GM18520 (cell line): ENCODE results near the gene NEK4.
"Not testable (repeated sequence)": the region's sequence is repeated elsewhere in the genome, so short reads cannot be mapped to it uniquely, and the experiment has no call there.

Experiments
- ATAC-seq: cut with Tn5 transposase; IDR thresholded peaks from one replicate; pipeline ENCODE4 v1.9.1; 2021; ENCODE audit not compliant: unreplicated experiment

Gene NEK4

DNA sequence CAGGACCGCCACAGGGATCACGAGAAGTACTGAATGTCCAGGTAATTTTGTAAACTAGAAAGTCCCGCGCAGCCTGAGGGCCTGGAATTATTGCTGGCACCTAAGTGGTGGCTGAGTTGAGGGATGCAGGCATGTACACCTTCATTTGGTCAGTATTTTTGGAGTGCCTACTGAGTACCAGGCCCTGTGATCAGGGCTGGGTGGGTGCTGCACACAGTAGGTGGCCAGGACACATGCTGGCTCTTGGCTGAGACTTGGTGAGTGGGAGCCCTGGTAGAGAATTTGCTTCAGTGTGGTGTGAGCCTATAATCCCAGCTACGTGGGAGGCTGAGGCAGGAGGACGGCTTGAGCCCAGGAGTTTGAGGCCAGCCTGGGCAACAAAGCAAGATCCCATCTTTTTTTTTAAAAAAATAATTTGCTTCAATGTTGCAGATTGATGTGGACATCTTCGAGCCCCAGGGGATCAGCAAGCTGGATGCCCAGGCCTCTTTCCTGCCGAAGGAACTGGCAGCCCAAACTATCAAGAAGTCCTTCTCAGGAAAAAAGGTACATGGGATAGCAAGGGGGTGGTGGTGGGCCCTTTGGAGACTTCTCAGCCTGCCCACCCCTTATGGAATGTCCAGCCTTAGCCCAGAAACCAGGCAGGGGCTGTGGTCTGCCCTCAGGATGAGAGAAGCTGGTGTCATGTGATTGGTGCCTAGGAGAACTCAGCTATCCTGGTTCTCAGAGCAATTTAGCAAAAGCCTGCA, 9.3 kb upstream of the NEK4 start:
- ATAC-seq: no peak

DNA sequence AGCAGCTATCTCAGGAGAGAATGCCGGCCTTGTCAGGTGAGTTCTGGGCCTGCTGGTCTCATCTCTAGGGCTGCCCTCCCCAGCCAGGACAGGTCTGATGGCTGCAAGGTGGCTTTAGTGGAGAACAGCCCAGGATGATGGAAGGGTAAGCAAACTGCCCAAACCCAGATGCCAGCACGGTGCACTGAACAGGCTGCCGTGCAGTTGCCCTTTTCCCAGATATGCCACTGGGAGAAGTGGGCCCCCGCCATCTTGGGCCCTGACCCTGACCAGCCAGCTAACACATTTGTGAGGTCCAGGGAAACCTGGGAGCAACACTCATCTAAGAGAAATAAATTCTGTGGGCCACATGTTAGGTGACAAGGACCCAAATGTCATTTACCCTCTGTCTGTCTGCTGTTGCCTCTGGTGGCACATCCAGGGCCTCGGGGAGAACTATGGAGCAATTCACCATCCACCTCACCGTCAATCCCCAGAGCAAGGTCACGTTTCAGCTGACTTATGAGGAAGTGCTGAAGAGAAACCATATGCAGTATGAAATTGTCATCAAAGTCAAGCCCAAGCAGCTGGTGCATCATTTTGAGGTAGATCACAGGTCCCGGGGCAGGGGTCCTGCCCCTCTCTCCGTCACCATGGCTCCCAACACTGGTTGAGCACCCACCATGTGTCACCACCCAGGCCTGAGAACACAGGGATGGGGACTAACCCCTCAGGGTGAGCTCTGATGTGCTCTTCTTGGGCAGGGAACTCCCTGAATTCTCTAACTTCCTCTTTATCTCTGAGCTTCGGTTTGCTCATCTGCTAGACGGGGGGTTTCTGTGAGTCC, 8.5 kb upstream of the NEK4 start:
- no peak for ATAC-seq

DNA sequence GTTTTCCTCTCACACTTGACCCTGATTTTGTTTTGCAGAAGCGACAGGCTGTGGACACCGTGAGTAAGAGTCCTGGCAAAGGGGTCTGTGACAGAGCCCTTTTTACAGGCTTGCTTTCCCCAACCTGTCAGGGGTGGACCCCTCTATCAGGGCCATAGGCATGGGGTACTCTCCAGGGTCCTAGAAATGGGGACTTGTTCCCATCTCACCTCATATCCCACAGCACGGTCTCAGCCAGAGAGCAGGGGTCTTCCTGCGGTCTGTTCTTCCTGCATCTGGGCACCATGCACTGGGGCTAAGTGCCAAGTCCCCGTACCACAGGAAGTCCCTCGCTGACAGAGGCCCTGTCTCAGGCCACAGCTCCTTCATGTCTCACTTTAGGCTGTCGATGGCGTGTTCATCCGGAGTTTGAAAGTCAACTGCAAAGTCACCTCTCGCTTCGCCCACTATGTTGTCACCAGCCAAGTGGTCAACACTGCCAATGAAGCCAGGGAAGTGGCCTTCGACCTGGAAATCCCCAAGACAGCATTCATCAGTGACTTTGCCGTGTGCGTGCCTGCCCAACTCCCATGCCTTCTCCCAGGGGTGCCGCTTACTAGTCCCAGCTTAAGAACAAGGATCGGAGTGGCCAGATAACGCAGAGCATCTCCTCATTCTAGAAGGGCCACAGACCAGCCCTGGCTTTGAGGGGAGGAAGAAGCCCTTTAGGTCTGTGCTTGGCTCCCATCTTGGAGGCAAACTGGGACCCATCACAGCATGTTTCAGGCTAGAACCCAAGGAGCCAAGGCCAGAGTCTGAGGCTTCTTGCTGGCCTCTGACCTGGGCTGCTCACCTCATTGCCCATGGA, 7.4 kb upstream of the NEK4 start:
- no peak for ATAC-seq

DNA sequence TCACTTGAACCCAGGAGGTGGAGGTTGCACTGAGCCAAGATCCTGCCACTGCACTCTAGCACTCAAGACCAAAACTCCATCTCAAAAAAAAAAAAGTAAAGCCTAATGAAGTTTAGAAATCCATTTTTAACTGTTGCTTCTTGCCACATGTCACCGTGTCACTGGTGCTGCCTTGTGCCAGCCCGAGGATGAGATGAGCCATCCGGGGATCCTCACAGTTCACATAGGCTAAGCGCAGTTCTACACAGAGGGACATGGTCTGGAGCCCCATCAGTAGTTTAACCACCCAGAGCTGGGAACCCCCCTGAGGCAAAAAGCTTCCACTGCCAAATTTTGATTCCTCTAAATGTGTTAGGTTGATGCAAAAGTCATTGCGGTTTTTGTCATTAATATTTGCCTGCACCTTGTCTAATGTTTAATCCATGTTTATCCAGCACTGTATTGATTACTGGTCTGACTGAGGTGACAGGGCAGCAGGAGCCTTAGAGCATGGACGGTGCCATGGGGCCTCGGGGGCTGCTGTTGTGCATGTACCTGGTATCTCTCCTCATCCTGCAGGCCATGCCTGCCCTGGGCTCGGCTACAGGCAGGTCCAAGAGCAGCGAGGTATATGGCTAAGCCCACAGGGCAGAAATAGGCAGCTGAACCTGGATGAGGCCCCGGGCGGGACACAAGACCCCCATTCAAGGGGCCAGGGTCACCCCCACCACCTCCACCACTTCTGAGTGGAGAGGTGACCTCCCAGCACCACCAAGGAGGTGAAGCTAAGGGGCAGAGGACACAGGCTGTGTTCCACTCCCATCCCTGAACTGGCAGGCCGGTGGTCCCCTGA, 6.6 kb upstream of the NEK4 start, which contains the start of gene ITIH1:
ITIH1 (plus strand) TSS at position 473 of the 832 bp plus-strand sequence; CDS start at position 490, 17 bp downstream.
- no peak for ATAC-seq

DNA sequence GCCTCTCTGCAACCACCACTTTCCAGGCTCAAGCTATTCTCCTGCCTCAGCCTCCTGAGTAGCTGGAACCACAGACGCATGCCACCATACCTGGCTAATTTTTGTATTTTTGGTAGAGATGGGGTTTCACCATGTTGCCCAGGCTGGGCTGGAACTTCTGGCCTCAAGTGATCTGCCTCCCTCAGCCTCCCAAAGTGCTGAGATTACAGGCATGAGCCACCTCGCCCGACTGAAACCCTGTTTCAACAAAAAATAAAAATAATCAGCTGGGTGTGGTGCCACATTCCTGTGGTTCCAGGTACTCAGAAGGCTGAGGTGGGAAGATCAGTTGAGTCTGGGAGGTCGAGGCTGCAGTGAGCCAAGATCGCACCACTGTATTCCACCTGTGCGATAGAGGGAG, 5.7 kb upstream of the NEK4 start:
- ATAC-seq: not testable (repeated sequence)

DNA sequence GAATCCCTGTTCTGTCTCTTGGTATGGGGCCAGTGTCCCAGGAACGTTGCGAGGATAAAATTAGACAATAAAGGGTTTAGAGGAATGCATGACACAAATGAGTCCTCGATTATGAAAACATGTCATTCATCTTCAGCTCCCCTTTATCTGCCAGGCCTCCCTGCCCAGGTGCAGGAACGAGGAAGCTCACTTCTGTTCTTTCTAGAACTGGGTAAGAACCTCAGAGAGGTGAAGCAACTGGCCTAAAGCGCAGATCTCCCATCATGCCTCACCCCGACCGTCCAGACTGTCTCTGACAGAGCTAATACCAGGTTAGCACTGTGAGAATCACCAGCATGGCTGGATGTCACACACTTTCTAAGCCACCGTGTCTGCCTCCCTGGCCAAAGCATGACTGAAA, 5.1 kb upstream of the NEK4 start:
- ATAC-seq: no peak

DNA sequence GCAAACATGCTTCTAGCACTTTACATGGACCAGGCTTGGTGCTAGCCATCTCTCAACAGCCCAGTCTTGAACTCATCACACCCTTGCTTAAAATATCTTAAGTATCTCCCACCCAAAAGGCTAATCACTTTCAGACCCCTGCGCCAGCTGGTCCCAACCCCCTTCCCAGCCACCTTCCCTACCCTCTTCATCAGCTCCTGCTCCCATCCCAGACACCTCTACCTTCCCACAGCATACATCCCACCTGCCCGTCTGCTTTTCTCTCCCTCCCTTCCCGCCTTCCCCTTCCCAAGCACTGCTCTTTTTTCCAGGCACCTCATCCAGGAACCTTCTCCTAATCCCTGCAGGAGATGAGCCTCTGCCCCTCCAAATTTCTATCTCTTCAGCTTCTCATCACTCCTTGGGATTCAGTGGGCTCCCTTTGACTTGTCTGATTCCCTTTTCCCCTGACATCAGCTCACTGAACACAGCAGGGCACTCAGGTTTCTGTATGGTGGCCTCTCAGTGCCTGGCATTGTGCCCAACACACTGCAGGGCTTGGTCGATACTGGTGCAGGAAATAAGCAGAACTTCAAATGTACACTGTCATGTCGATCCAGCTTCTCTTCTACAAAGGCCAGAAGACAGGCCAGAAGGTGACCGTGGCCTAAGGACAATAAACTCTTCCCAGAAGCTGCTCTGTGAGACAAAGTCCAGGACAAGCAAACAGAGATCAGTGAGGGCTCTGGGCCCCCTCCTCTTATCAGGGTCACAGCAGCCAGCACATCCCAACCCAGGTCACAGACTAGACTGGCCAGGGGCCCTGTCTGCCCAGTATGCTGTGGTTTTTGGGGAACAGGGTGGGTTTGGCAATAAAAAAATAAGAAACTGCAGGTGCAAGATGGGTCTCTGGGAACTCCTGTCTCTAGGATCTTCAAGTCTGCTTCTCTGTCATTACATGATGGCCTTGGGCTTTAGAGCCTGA, 4.4 kb upstream of the NEK4 start:
- ATAC-seq: no peak

DNA sequence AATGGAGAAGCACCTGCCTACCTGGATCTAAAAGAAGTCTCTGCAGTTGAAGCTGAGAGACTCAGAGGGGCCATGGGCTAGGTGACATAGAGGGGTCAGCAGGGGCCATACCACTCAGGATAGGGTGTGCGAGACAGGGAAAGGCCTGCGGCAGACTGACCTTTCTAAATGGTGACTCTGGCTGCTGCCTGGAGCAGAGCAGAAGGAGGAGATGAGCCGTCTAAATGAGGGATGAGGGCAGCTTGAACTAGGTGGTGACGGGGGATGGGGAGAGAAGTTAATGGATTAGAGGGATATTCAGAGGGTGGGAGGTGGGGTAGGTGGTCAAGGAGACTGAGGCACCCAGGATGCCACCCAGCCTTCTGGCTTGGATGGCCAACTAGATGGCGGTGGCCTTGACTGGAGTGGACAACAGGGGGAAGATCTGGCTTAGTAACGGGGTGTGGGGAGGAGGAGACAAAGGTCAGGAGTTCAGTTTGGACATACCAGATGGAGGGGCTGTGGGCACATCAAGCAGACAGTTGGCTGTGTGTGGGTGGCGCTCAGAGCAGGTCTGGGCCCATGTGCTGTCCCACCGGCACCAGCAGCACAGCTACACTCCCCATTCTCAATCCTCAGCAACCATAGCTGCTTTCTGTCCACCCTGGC, 3.5 kb upstream of the NEK4 start:
- ATAC-seq: no peak

DNA sequence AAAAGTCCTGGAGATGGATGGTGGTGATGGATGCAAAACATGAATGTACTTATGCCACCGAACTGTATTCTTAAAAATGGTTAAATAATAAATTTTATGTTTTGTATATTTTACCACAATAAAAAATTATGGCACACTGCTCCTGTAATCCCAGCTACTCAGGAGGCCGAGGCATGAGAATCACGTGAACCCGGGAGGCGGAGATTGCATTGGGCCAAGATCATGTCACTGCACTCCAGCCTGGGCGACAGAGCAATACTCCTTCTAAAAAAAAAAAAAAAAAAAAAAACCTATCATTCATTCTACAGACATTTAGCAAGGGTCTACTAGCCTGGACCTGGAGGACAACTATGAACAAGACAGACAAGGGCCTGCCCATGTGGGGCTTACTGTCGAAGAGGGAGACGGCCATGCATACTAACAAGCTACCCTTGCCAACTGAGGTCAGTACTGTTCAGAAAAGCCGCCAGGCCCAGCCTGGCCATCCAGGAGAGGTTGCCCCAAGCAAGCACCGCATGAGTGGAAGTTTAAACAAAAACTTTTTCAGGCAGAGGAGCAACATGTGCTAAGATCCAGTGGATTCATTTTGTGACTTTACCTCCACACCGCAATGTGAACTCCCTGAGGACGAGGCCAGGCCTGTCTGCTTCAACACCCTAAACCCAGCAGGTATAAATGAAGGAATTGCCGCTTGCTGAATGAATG, 2.8 kb upstream of the NEK4 start:
- no peak for ATAC-seq

DNA sequence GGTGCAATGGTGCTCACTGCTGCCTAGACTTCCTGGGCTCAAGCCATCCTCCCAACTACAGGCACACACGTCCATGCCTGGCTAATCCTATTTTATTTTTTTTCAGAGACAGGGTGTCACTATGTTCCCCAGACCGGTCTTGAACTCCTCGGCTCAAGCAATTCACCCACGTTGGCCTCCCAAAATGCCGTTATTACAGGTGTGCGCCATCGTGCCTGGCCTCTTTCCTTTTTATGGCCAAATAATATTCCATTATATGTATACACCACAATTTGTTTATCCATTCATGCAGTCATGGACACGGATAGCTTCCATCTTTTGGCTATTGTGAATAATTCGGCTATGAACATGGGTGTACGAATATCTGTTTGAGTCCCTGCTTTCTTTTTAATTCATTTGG, 962 bp upstream of the NEK4 start:
- ATAC-seq: no peak

DNA sequence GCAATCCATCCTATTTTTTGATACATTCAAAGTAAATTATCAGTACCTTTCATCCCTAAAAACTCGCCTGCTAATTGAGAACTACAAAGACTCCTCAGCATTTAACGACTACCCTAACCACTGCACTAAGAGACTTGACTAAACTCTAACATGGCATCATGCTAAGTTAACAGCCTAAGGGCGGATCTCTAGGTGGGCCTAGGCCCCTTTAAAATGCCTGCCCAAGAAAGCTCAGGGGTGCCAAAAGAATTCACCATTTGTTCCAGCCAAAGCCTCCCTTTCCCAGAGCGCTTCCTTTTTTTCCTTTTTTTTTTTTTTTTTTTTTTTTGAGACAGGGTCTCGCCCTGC, 568 bp upstream of the NEK4 start:
- no peak for ATAC-seq

DNA sequence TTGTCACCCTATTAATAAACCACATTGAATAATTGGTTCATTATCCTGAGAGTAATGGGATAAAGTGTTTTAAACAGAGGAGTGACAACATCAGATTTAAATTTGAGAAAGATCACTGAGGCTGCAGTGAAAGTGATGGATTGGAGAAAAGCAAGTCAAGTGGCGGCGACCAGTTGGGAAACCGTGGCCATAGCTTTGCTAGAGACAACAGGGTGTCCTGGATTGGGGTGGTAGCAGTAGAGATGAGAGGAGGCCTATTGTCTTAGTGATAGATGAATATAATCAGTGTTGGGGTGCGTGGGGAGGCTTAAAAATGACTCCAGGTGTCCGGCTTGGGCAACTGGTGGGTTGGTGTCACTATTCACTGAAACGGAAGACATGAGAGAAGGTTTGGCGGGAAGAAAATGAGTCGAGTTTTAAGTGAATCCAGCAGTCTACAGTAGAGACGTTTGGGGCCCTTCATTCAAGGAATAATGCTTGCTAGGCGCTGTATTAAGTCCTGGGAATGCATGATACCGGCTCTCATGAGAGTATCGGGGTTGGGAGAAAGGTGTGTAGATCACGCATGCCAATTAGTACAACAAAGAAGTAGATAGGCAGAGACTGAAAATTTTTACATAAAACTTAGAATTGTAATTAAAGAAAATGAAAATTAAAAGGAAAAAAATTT, 819 bp downstream of the NEK4 start:
- no peak for ATAC-seq

DNA sequence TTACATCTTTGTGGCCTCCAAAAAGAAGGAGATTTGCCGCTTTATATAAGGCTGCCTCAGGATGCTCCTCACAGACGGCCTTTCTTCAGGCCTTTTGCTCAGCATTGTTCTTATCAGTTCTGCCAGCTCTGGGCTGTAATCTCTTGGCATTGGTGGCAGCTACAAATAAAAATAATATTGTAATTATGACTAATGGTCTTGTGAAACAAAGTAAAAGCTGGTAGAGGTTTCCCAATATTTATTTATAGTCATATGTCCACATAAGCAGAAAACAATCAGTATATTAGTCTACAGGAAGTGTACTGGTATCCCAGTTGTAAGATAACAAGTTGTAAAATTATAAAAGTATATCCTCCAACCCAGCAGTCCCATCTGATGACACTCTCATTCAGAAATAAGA, 7.3 kb downstream of the NEK4 start:
- no peak for ATAC-seq

DNA sequence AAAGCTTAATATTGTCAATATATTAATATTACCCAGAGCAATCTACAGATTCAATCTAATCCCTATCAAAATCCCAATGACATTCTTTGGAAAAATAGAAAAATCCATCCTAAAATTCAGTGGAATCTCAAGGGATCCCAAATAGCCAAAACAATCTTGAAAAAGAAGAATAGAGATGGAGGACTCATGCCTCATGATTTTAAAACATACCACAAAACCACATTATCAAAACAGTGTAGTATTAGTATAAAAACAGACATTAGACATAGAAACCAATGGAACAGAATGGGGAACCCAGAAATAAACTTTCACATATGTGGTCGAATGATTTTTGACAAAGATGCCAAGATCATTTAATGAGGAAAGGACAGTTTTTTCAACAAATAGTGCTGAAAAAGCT, 14.6 kb downstream of the NEK4 start:
- no peak for ATAC-seq

DNA sequence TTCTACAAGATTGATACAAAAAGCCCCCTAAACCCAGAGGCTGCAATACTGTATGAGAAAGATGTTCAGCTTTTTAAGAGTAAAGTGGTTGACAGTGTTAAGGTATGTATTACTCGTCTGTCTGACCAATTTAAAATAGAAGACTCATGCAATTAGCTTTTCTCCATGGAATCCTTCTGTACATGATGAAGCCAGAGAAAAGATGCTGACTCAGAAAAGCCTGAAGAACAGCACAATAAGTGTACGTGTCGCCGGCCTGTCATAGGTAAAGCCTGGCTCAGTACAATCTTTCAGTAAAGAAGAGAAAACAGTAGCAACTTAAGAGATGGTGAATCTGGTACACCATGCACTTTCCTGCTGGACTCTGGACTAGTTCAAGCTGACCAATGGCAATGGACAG, 16.4 kb downstream of the NEK4 start:
- ATAC-seq: no peak

DNA sequence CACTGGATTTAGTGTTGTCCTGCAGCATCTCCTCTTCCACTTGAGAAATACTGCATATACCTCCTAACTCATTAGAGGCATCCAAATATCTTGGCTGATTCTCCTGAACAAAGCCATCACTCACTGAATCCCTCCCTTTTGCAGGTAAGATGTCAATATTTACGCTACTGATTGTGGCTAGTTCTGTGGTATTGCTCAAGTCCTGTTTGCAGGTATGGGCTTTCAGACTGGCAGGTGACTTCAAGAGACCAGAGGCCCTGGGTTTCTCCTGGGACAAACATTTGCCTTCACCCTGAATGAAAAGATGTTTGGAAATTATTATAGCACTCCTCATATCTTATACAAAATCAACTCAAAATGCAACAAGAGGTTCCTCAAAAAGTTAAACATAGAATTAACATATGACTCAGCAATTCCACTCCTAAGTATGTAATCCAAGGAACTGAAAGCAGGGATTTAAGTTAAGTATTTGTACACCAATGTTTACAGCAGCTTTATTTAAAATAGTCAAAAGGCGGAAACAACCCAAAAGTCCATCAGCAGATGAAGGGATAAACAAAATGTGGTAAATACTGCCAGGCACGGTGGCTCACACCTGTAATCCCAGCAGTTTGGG, 18.6 kb downstream of the NEK4 start:
- ATAC-seq: no peak

DNA sequence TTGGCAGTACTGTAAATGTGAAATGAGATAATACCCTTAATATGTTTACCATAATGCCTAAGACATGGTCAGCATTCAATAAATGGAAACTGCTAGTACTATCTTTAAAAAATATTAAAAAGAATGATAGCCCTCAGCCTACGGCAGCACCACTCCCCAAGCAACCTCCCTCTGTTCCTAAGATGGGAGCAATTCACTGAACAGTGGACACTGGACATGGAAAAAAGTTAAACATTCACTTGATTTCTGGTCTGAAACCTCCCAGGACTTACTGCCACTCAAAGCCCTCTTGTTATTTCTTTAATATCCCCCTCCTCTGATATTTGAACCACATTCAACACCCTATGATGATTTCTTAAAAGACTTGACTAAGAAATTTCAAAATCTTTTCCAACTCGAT, 27.0 kb downstream of the NEK4 start:
- ATAC-seq: no peak
